ENCODE measurements around the gene SHC2. TPM values are rescaled to one million over a fixed set of nuclear protein-coding genes. Genes with fewer than 3 reads are reported as not detected.

SHC2 gene
- total RNA-seq, 4 donors from 2014 or later, result 14.6 to 25.0 (median 17.8) TPM

GRCh38 chr19:373391-374182 lies 87.2 kb downstream of the SHC2 start:
- no peak overlapping the region for H3K4me3 ChIP-seq (ENCODE audit: low read depth, poor library complexity, severe bottlenecking)
- intact Hi-C loops (cut with DNase I; ENCODE audit: low total_unique reads), result no loop called here
- peak in 1 of 2 donors; percentile 85 for DNase-seq (ENCODE audit: low spot score in 2 of 2)
- 73 to 80% methylated on average over 24 of the region's 24 CpGs for WGBS, 2 donors
- no peak for TF ChIP-seq CTCF (IDR thresholded peaks at IDR 0.05)
- no peak for TF ChIP-seq POLR2A (IDR thresholded peaks at IDR 0.05)

- no peak overlapping the region for H3K4me3 ChIP-seq (ENCODE audit: low read depth, poor library complexity, severe bottlenecking)
- intact Hi-C loops (cut with DNase I; ENCODE audit: low total_unique reads), result no loop called here
- no peak for TF ChIP-seq CTCF (IDR thresholded peaks at IDR 0.05)
- no peak for TF ChIP-seq POLR2A (IDR thresholded peaks at IDR 0.05)
- peak in 1 of 2 donors; percentile 82 for DNase-seq (ENCODE audit: low spot score in 2 of 2)
- 30 to 38% methylated on average over 14 of the region's 14 CpGs for WGBS, 2 donors
Observed at GRCh38 chr19:372306-372890, 88.4 kb downstream of the SHC2 start.

GRCh38 chr19:371501-372168 lies 89.2 kb downstream of the SHC2 start:
- no peak overlapping the region for H3K4me3 ChIP-seq (ENCODE audit: low read depth, poor library complexity, severe bottlenecking)
- 53 to 57% methylated on average over 17 of the region's 17 CpGs for WGBS, 2 donors
- no peak for TF ChIP-seq CTCF (IDR thresholded peaks at IDR 0.05)
- TF ChIP-seq POLR2A (IDR thresholded peaks at IDR 0.05), result no peak
- DNase-seq (ENCODE audit: low spot score in 2 of 2), result peak in 1 of 2 donors; percentile 72
- intact Hi-C loops (cut with DNase I; ENCODE audit: low total_unique reads), result no loop called here

GRCh38 chr19:370641-371330 lies 90.0 kb downstream of the SHC2 start:
- peak in 1 of 2 donors; percentile 70 for DNase-seq (ENCODE audit: low spot score in 2 of 2)
- WGBS, 2 donors, result 89 to 92% methylated on average over 43 of the region's 43 CpGs
- intact Hi-C loops (cut with DNase I; ENCODE audit: low total_unique reads), result no loop called here
- TF ChIP-seq POLR2A (IDR thresholded peaks at IDR 0.05) (no peak), CTCF (IDR thresholded peaks at IDR 0.05) (no peak)
- H3K4me3 ChIP-seq (ENCODE audit: low read depth, poor library complexity, severe bottlenecking), result no peak overlapping the region

- no peak overlapping the region for H3K4me3 ChIP-seq (ENCODE audit: low read depth, poor library complexity, severe bottlenecking)
- WGBS, 2 donors, result 91 to 93% methylated on average over 14 of the region's 14 CpGs
- peak in 1 of 2 donors; percentile 65 for DNase-seq (ENCODE audit: low spot score in 2 of 2)
- TF ChIP-seq POLR2A (IDR thresholded peaks at IDR 0.05), result no peak
- no peak for TF ChIP-seq CTCF (IDR thresholded peaks at IDR 0.05)
- intact Hi-C loops (cut with DNase I; ENCODE audit: low total_unique reads), result no loop called here
Observed at GRCh38 chr19:369876-370275, 91.0 kb downstream of the SHC2 start.
